DMS114 treated with DMSO at 0.1 percent for 48 hours (cell line): ENCODE results near the gene RNU1-1.
A peak's percentile ranks its signal among the peaks of the same experiment; 100 is the strongest.
"Not testable (repeated sequence)": the region's sequence is repeated elsewhere in the genome, so short reads cannot be mapped to it uniquely, and the experiment has no call there.

Experiments used
- DNase-seq: peaks from one replicate; lab custom pipeline; 2025; ENCODE audit not compliant: unreplicated experiment; lab: John Stamatoyannopoulos, UW

Gene RNU1-1

GRCh38 chr1:16525769-16526168 is 11.7 kb upstream of the RNU1-1 start:
- not testable (repeated sequence) for DNase-seq

- DNase-seq, result not testable (repeated sequence)
Measured at GRCh38 chr1:16521679-16522078, 7.6 kb upstream of the RNU1-1 start.

GRCh38 chr1:16521288-16521583 is 7.2 kb upstream of the RNU1-1 start:
- no peak for DNase-seq

DNA sequence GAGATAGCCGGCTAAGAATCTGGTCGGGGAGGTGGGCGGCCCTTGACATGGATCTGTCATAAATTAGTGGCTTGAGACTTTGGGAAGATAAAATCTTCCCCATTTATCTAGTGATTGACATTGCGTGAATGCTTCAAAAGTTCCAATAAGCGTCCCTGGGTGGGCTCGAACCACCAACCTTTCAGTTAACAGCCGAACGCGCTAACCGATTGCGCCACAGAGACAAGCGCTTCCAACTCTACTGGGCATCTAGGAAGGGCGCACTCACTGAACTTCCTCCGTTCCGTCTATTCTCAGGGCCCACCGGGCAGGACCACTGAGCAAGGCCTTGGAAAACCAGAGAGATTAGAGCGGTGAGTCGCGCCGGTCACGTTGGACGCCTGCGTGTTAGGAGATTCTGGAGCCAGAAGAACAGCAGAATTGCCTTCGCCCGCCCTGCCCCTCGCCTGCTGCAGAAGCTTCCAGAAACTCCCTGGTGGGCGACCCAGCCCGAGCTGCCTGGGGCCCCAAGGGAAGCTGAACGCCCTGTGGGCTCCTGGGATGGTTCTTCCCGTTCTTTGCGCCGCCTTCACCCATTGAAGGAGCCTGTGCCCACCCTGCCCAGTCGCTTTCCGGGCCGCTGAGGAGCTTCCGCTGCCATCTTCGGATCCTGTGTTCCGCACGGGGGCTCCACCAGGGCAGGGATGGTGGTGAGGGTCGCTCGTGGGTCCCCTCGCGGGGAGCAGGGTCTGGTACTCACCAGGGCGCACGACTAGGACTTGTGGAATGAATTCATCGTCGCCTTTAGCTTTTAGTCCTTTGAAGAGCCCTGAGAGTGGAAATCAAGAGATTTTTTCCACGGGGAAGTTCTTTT is 6.6 kb upstream of the RNU1-1 start:
- not testable (repeated sequence) for DNase-seq

GRCh38 chr1:16519255-16519951 is 5.3 kb upstream of the RNU1-1 start:
- not testable (repeated sequence) for DNase-seq

- not testable (repeated sequence) for DNase-seq
Measured at GRCh38 chr1:16518913-16519254, 4.8 kb upstream of the RNU1-1 start.

GRCh38 chr1:16516694-16517410 is 2.8 kb upstream of the RNU1-1 start:
- not testable (repeated sequence) for DNase-seq

- peak; percentile 95 for DNase-seq
Measured at GRCh38 chr1:16513412-16514106, 526 bp downstream of the RNU1-1 start.

DNA sequence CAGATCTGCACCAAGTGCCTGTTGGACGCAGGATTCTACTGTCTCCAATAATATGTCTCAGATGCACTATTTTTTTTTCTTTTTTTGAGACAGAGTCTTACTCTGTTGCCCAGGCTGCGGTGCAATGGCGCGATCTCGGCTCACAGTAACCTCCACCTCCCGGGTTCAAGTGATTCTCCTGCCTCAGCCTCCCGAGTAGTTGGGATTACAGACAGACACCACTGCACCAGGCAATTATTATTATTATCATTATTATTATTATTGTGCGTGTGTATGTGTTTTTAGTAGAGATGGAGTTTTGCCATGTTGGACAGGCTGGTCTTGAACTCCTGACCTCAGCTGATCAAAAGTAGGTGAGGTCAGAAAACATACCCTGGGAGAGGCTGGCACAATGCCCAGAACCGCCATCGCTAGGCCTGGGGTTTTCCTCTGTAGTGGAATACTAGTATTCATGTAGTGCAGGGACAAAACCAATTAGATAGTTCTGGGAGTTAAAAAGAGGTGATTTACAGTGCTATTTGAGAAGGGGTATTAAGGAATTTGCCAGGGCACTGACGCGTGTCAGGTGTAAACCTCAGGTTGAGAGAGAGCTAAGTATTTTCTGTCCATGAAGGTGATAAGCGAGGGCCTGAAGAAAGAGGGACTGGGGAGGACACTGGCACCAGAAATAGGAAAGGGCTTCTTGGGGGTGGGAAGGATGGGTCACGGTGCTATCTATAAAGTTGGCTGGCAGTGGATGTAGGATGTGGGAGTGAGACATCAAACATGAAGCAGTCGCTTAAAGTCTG is 1.3 kb downstream of the RNU1-1 start:
- DNase-seq, result peak; percentile 73

DNA sequence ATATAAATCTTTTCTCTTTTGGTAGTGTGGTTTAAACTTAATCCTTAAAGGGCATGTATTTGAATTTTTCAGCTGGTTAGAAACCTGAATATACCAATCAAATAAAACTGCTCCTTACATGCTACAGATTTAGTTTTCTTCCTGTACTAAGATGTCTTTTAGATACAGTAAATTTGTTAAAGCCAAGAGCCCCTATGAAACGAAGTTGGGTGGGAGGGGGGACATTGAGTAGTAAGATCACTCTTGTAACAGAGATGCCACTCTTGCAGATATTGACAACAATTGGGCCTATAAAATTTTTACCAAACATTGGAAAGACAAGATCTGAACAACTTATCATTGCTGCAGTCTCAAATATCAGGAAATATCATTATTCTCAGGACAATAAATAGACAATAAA is 2.2 kb downstream of the RNU1-1 start:
- not testable (repeated sequence) for DNase-seq

DNA sequence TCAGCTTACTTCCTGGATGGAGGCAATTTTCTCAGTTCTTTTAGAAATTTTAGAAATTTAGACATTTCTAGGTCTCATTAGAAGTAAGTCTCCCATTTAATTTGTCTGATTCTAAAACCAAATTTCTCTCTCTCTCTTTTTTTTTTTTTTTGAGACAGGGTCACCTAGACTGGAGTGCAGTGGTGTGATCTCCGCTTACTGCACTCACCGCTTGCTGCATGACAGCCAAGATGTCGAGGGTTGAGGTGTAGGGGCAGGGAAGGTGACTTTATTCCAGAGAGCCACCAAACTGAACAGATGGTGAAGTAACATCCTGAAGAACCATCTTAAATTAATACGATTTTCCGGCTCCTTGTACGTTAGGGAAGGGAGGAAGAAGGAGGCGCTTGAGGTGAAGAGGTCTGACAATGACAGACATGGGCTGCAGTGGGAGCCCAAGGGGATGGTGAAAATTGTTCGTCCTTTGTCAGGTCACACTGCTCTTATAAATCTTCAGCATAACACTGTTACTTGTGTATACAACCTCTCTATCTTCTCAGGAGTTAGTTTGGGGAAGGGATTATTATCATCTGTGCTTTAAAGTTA is 5.1 kb downstream of the RNU1-1 start:
- not testable (repeated sequence) for DNase-seq

DNA sequence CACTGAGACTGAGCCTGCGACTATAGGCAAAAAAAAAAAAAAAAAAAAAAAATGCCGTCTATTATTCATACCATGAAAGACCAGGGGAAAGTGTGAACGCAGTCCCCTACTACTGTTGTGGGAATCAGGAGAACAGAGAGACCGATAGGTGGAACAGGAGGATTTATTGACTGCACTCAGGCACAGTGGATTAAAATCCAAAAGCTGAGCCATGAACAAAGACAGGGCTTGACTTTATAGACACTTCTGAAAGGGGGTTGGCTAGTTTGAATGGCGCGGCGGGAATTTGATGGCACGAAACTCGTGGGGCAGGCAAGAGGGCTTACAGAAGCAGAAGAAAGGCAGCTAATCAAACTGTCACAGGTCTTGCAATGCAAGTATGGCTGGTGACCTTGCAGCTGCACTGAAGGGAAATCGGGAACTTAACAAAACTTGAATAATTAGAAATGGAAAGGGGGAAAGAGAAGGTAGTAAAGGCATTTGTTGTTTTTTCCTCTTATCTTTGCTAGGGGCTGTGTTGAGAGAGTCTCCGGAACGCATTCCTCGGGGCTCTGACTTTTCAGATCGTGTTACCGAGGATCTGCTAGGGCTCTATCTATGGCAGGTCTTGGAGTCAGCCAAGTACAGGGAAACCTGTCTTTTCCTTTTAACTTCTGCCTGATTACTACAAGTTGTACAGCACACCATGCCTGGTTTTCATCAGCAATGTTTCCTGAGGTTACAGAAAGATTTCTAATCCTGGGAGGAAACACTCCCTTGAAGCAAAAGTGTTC is 7.5 kb downstream of the RNU1-1 start:
- not testable (repeated sequence) for DNase-seq

- DNase-seq, result not testable (repeated sequence)
Measured at GRCh38 chr1:16505870-16506269, 8.2 kb downstream of the RNU1-1 start.

DNA sequence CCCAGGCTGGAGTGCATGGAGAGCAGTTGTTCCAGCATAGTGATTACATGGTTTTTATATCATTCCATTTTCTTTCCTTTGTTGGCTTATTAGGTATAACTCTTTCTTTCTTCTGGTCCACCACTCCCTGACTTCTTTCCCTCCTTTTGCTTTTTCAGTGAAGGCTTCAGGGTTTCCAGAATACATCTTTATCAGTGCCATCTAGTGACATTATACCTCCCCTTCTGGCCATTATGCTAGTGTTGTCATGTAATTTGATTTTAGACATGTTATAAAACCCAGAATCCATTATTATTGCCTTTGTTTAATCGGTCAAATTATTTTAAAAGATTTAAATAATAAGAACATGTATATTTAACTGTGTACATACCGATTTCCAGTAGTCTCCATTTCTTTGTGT is 10.6 kb downstream of the RNU1-1 start:
- no peak for DNase-seq

- not testable (repeated sequence) for DNase-seq
Measured at GRCh38 chr1:16501446-16501845, 12.6 kb downstream of the RNU1-1 start.

GRCh38 chr1:16500975-16501374 is 13.1 kb downstream of the RNU1-1 start:
- DNase-seq, result not testable (repeated sequence)

DNA sequence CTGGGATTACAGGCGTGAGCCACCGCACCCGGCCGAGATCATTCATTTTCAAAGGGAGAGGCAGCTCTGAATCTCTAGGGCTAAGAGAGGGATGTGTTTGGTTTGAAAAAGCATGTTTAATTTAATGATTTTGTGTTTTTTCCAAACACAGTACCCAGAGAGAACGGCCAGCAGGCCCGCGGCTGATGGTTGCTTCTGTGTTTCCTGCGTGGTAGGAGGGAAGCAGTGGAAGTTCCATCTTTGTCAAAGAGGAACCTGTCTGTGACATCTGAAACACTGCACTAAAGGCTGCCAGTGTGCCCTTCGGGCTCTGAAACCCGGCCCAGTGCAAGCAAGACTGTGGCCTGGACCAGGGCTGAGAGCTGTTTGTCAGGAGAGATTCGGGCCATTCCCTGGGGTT is 13.6 kb downstream of the RNU1-1 start:
- DNase-seq, result not testable (repeated sequence)

DNA sequence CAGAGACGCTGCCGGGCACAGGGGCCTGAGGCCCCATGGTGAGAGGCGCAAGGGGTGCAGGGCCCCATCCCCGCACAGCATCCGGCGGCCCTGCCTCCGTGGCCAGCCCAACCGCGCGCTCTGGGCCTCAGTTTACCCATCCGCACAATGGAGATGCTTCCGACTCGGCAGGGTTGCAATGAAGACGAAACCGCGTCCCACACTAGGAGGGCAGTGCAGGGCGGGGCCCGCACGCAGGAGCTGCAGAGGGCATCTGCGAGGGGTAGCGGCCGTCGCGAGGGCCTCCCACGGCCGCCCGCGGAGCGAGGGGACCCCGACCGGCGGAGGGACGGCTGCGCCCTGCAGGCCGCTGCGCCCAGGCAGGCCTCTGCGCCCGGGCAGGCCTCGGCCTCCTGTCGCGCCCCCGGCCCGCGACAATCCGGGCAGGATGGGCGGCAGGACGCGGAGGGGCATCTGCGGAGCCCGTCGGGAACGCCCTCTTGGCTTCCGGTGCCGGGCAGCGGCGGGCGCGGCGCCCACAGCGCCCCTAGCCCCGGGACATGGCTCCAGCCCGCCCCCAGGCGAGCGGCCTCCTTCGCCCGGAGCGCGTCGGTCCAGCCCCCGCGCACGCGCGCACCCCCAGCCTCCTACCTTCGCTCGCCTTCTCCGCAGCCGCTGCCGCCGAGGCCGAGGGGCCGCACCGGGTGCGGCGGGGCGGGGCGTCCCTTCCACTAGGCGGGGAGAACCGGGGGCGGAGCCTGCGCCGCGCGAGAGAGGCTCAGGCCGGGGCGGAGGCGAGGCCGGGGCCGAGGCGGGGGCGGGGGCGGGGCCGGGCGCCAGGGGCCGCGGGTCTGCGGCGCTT is 15.3 kb downstream of the RNU1-1 start:
- DNase-seq, result peak; percentile 65
